Neural cell (in vitro differentiated cells): Measurements from ENCODE around the gene PPM1N. TPM values are rescaled to one million over a fixed set of nuclear protein-coding genes. Genes with fewer than 3 reads are reported as not detected.
A peak's percentile ranks its signal among the peaks of the same experiment; 100 is the strongest.

Source experiments
- H2AFZ ChIP-seq: fragments of 200-600, 300-800 bp; sonication (generic), shearing (Covaris generic); 2 replicates; pipeline ENCODE4 v1.6.0; 2014; ENCODE audit warnings: low read depth, mild to moderate bottlenecking, antibody characterized with exemption, low read length, moderate library complexity
- H3F3A ChIP-seq: fragments of 200-600 bp; shearing (Covaris generic); 2 replicates; pipeline ENCODE4 v1.6.1; 2016; ENCODE audit warnings: mild to moderate bottlenecking, moderate library complexity, mixed read lengths, antibody characterized with exemption, low read length; ENCODE audit not compliant: insufficient read depth, poor library complexity, severe bottlenecking
- H3K27ac ChIP-seq: fragments of 200-600, 300-800 bp; sonication (generic), shearing (Covaris generic); 2 replicates; pipeline ENCODE4 v1.5.1; 2014; ENCODE audit warnings: mild to moderate bottlenecking, low read length, moderate library complexity
- H3K27me3 ChIP-seq: fragments of 300-800, 200-600 bp; sonication (generic), shearing (Covaris generic); 2 replicates; pipeline ENCODE4 v1.6.0; 2014; ENCODE audit warnings: mild to moderate bottlenecking, low read depth, low read length, moderate library complexity; ENCODE audit not compliant: insufficient read depth
- H3K36me3 ChIP-seq: fragments of 300-800, 200-600 bp; sonication (generic), shearing (Covaris generic); 2 replicates; pipeline ENCODE4 v1.5.1; 2014; ENCODE audit warnings: mild to moderate bottlenecking, antibody characterized with exemption, low read length, moderate library complexity; ENCODE audit not compliant: insufficient read depth
- H3K4me2 ChIP-seq: fragments of 300-800, 200-600 bp; sonication (generic), shearing (Covaris generic); 2 replicates; pipeline ENCODE4 v1.6.0; 2014; ENCODE audit warnings: mild to moderate bottlenecking, low read length
- H3K4me3 ChIP-seq: fragments of 300-800, 200-600 bp; sonication (generic), shearing (Covaris generic); 2 replicates; pipeline ENCODE4 v1.5.1; 2014; ENCODE audit warnings: mild to moderate bottlenecking, low read length, moderate library complexity
- H3K79me2 ChIP-seq: fragments of 200-600 bp; shearing (Covaris generic); replicated peaks from 2 replicates; pipeline ENCODE4 v1.6.0; 2014; ENCODE audit warnings: mild to moderate bottlenecking, low read length, moderate library complexity; ENCODE audit not compliant: insufficient read depth
- H3K9ac ChIP-seq: fragments of 300-800, 200-600 bp; sonication (generic), shearing (Covaris generic); 2 replicates; pipeline ENCODE4 v1.6.1; 2016; ENCODE audit warnings: mild to moderate bottlenecking, low read length, mixed read lengths
- H3K9me2 ChIP-seq: fragments of 200-600 bp; shearing (Covaris generic); 2 replicates; pipeline ENCODE4 v1.6.1; 2016; ENCODE audit warnings: mild to moderate bottlenecking, low read length, mixed read lengths; ENCODE audit not compliant: insufficient read depth
- H3K9me3 ChIP-seq: fragments of 200-600, 300-800 bp; sonication (generic), shearing (Covaris generic); 2 replicates; pipeline ENCODE4 v1.6.1; 2016; ENCODE audit warnings: mild to moderate bottlenecking, mixed run types, low read length, moderate library complexity, mixed read lengths
- H4K20me1 ChIP-seq: fragments of 200-600 bp; shearing (Covaris generic); 2 replicates; pipeline ENCODE4 v1.6.1; 2016; ENCODE audit warnings: mild to moderate bottlenecking, mixed run types; ENCODE audit not compliant: insufficient read depth
- CTCF ChIP-seq: fragments of 450-650 bp; IDR thresholded peaks from 2 replicates; pipeline ENCODE4 v1.5.1; 2014; ENCODE audit warnings: antibody characterized with exemption, mild to moderate bottlenecking, moderate library complexity; ENCODE audit not compliant: poor library complexity, severe bottlenecking
- EP300 ChIP-seq: fragments of 450-650 bp; conservative IDR thresholded peaks from 2 replicates; pipeline ENCODE4 v1.6.1; 2014; ENCODE audit warnings: antibody characterized with exemption, mild to moderate bottlenecking, moderate library complexity; ENCODE audit not compliant: poor library complexity, severe bottlenecking
- EZH2 ChIP-seq: fragments of 200-600, 300-800 bp; shearing (Covaris generic), sonication (generic); IDR thresholded peaks from 2 replicates; pipeline ENCODE4 v1.6.1; 2014; ENCODE audit warnings: antibody characterized with exemption, low read length, borderline replicate concordance, mild to moderate bottlenecking; ENCODE audit not compliant: insufficient read depth, poor library complexity, severe bottlenecking
- MXI1 ChIP-seq: fragments of 450-650 bp; conservative IDR thresholded peaks from 2 replicates; pipeline ENCODE4 v1.6.1; 2014; ENCODE audit warnings: antibody characterized with exemption, mild to moderate bottlenecking; ENCODE audit not compliant: poor library complexity, severe bottlenecking
- POLR2AphosphoS5 ChIP-seq: IDR thresholded peaks from 2 replicates; pipeline ENCODE4 v1.6.1; 2012
- RAD21 ChIP-seq: fragments of 450-650 bp; conservative IDR thresholded peaks from 2 replicates; pipeline ENCODE4 v1.6.1; 2014; ENCODE audit warnings: antibody characterized with exemption, mild to moderate bottlenecking, moderate library complexity
- REST ChIP-seq: IDR thresholded peaks from 2 replicates; pipeline ENCODE4 v1.6.1; 2012; ENCODE audit warnings: borderline replicate concordance
- SMC3 ChIP-seq: fragments of 450-650 bp; conservative IDR thresholded peaks from 2 replicates; pipeline ENCODE4 v1.6.1; 2014; ENCODE audit warnings: antibody characterized with exemption, mild to moderate bottlenecking, moderate library complexity; ENCODE audit not compliant: poor library complexity
- TAF1 ChIP-seq: IDR thresholded peaks from 2 replicates; pipeline ENCODE4 v1.6.1; 2012; ENCODE audit warnings: low read depth
- polyA plus RNA-seq: library from polyadenylated mRNA; depleted of rRNA; stranded (reverse); fragments of >200 nt; gene quantifications from 2 replicates; pipeline ENCODE4 v1.2.3, GENCODE V29; 2014

The PPM1N gene
- polyA plus RNA-seq, 1 donor from 2014 or later: 1.0 TPM

- Histone ChIP-seq H3K27ac (peak overlapping the region; percentile 70), H3K27me3 (peaks cover 20% of the 10 kb centered on the region)
Observed at GRCh38 chr19:45469132-45469944, 28.9 kb upstream of the PPM1N start.

More at GRCh38 chr19:45469132-45469944, 28.9 kb upstream of the PPM1N start:
- Histone ChIP-seq H3K4me2 (peak overlapping the region; percentile 47), H3K9me2 (no peaks in the 10 kb centered on the region), H4K20me1 (no peaks in the 10 kb centered on the region), H3K79me2 (no peaks in the 10 kb centered on the region), H2AFZ (peak overlapping the region; percentile 47), H3K9me3 (no peaks in the 10 kb centered on the region), H3F3A (no peaks in the 10 kb centered on the region), H3K4me3 (peak overlapping the region; percentile 71), H3K9ac (peak overlapping the region; percentile 74), H3K36me3 (no peaks in the 10 kb centered on the region)
- TF ChIP-seq MXI1 (peak; percentile 74), REST (peak; percentile 44), TAF1 (no peak), RAD21 (no peak), EP300 (peak; percentile 85), EZH2 (no peak), CTCF (peak; percentile 34), SMC3 (peak; percentile 34), POLR2AphosphoS5 (peak; percentile 31)
